Body of pancreas (tissue), 4 donors: ENCODE measurements around the gene UNC5A. TPM values are rescaled to one million over a fixed set of nuclear protein-coding genes. Genes with fewer than 3 reads are reported as not detected.

Experiments
- ATAC-seq: fragments of 150-250 bp; one replicate; pipeline ENCODE4 v1.9.1; 2016
- DNase-seq, 4 donors: peaks; one replicate each; pipeline ENCODE4 v3.0.0-alpha.2; 2019
- H3K27ac ChIP-seq, 4 donors: fragments of 200-600 bp; sonication (generic); 1 replicate in 3 of 4; 2 replicates in 1 of 4; pipeline versions ENCODE4 v1.5.1 to v1.6.1; 2016 to 2019; ENCODE audit warnings: mild to moderate bottlenecking in 1 of 4, mixed read lengths in 1 of 4, moderate library complexity in 1 of 4
- H3K27me3 ChIP-seq, 2 donors: fragments of 200-600 bp; sonication (generic); one replicate each; pipeline ENCODE4 v1.6.0; 2016; ENCODE audit warnings: mild to moderate bottlenecking in 1 of 2
- H3K36me3 ChIP-seq, 2 donors: fragments of 200-600 bp; sonication (generic); replicated peaks in 1 of 2; 2 replicates each; pipeline ENCODE4 v1.5.1; 2016; ENCODE audit warnings: low read depth in 2 of 2; ENCODE audit not compliant: insufficient read depth in 1 of 2
- H3K4me1 ChIP-seq: fragments of 200-600 bp; sonication (generic); one replicate; pipeline ENCODE4 v1.6.0; 2016
- H3K4me3 ChIP-seq, 2 donors: fragments of 200-600 bp; sonication (generic); 1 replicate in 1 of 2; 2 replicates in 1 of 2; pipeline ENCODE4 v1.5.1; 2016 to 2019
- H3K9me3 ChIP-seq, 3 donors: fragments of 200-600 bp; sonication (generic); 1 replicate in 2 of 3; 2 replicates in 1 of 3; pipeline ENCODE4 v1.5.1; 2016
- CTCF ChIP-seq, 7 experiments: fragments of 450-650 bp in 4 of 7; fragments of 200-600 bp in 3 of 7; sonication (generic) in 3 of 7; IDR thresholded peaks; one replicate each; pipeline ENCODE4 v1.5.1; 2016 to 2019; ENCODE audit warnings: antibody characterized with exemption in 7 of 7
- POLR2A ChIP-seq, 3 donors: fragments of 450-650 bp; IDR thresholded peaks; one replicate each; pipeline ENCODE4 v1.6.1; 2016; ENCODE audit warnings: antibody characterized with exemption in 3 of 3, mild to moderate bottlenecking in 2 of 3
- WGBS, 2 donors: methylation state at CpG; one replicate each; pipeline ENCODE4 v1.1.5; 2017; 5-methylcytosine and 5-hydroxymethylcytosine counted together
- intact Hi-C: fragments of 100-400 bp; cut with DNase I; formaldehyde crosslinking; loops from one replicate; pipeline ENCODE4 v1.15.1; 2023
- total RNA-seq, 2 donors: library from RNA; depleted of rRNA; stranded (reverse); fragments of >200 nt; gene quantifications; one replicate each; pipeline ENCODE4 v1.1.0, GENCODE V29; 2016

The UNC5A gene
- total RNA-seq, 2 donors from 2014 or later = 0.52 to 0.66 TPM

- H3K4me3 ChIP-seq = no peak overlapping the region
- DNase-seq (no peak), ATAC-seq (no peak)
- no peaks in the 10 kb centered on the region for H3K27me3 ChIP-seq
- intact Hi-C loops = no loop called here
- no peaks in the 10 kb centered on the region for H3K4me1 ChIP-seq
- H3K36me3 ChIP-seq = no peaks in the 10 kb centered on the region
- no peak overlapping the region for H3K27ac ChIP-seq
- TF ChIP-seq CTCF (IDR thresholded peaks at IDR 0.05) (no peak), POLR2A (IDR thresholded peaks at IDR 0.05) (no peak)
- WGBS, 2 donors = 78 to 81% methylated on average over 15 to 17 of the region's 17 CpGs
- H3K9me3 ChIP-seq = no peaks in the 10 kb centered on the region
These were observed 73.6 kb downstream of the UNC5A start for GRCh38 chr5:176883700-176884570.

- TF ChIP-seq CTCF (IDR thresholded peaks at IDR 0.05) (no peak), POLR2A (IDR thresholded peaks at IDR 0.05) (no peak)
- ATAC-seq = no peak
- 53 to 55% methylated on average over 4 of the region's 4 CpGs for WGBS, 2 donors
- Histone ChIP-seq H3K9me3 (no peaks in the 10 kb centered on the region), H3K36me3 (no peaks in the 10 kb centered on the region), H3K27me3 (no peaks in the 10 kb centered on the region), H3K4me1 (no peaks in the 10 kb centered on the region), H3K4me3 (no peak overlapping the region), H3K27ac (no peak overlapping the region)
- intact Hi-C loops = no loop called here
- DNase-seq = no peak
These were observed 74.2 kb downstream of the UNC5A start for GRCh38 chr5:176884571-176884890.

GRCh38 chr5:176886336-176887251 lies 76.2 kb downstream of the UNC5A start:
- DNase-seq (peak in 1 of 4 donors; percentile 6), ATAC-seq (no peak)
- Histone ChIP-seq H3K27ac (no peak overlapping the region), H3K27me3 (no peaks in the 10 kb centered on the region), H3K4me1 (no peaks in the 10 kb centered on the region), H3K4me3 (no peak overlapping the region), H3K36me3 (no peaks in the 10 kb centered on the region), H3K9me3 (no peaks in the 10 kb centered on the region)
- WGBS, 2 donors = 75 to 85% methylated on average over 7 to 13 of the region's 13 CpGs
- intact Hi-C loops = no loop called here
- TF ChIP-seq CTCF (IDR thresholded peaks at IDR 0.05) = no peak
- TF ChIP-seq POLR2A (IDR thresholded peaks at IDR 0.05) = no peak

- intact Hi-C loops = no loop called here
- no peak for ATAC-seq
- no peaks in the 10 kb centered on the region for H3K27me3 ChIP-seq
- TF ChIP-seq POLR2A (IDR thresholded peaks at IDR 0.05) = no peak
- no peak for TF ChIP-seq CTCF (IDR thresholded peaks at IDR 0.05)
- WGBS, 2 donors = 81 to 89% methylated on average over 18 to 26 of the region's 28 CpGs
- no peaks in the 10 kb centered on the region for H3K4me1 ChIP-seq
- H3K36me3 ChIP-seq = no peaks in the 10 kb centered on the region
- H3K9me3 ChIP-seq = no peaks in the 10 kb centered on the region
- peak in 1 of 4 donors; percentile 5 for DNase-seq
- H3K27ac ChIP-seq = no peak overlapping the region
- no peak overlapping the region for H3K4me3 ChIP-seq
These were observed 77.0 kb downstream of the UNC5A start for GRCh38 chr5:176887252-176887849.
